ENCODE data around the gene HDGFL2. TPM values are rescaled to one million over a fixed set of nuclear protein-coding genes. Genes with fewer than 3 reads are reported as not detected.

HDGFL2 gene
- total RNA-seq, 1 donor from 2014 or later, result 79.8 TPM

- H3K9me3 ChIP-seq (ENCODE audit: insufficient read depth, low read depth, low read length), result peaks cover 3% of the 10 kb centered on the region
- H3K27me3 ChIP-seq (ENCODE audit: insufficient read depth, low read length), result peaks cover 13% of the 10 kb centered on the region
- H3K79me2 ChIP-seq (ENCODE audit: insufficient read depth, low read length), result no peaks in the 10 kb centered on the region
- TF ChIP-seq EZH2 (IDR thresholded peaks at IDR 0.05; ENCODE audit: insufficient read depth, low read length), result no peak
- H3K9ac ChIP-seq (ENCODE audit: low read length), result no peak overlapping the region
- no peaks in the 10 kb centered on the region for H4K20me1 ChIP-seq (ENCODE audit: insufficient read depth, low read length)
- H3K4me2 ChIP-seq (ENCODE audit: low read length), result no peak overlapping the region
- H3K4me1 Mint-ChIP-seq (ENCODE audit: low read depth, unreplicated experiment), result no peaks in the 10 kb centered on the region
- no peak overlapping the region for H3K27ac Mint-ChIP-seq (ENCODE audit: unreplicated experiment)
- DNase-seq (ENCODE audit: low read depth) (no peak), FAIRE-seq (no peak)
- no peak overlapping the region for H3K4me3 ChIP-seq (ENCODE audit: insufficient read depth, low read depth, low read length)
- H2AFZ ChIP-seq (ENCODE audit: low read depth, low read length), result no peak overlapping the region
- H3K27ac ChIP-seq (ENCODE audit: low read depth, low read length), result no peak overlapping the region
- H3K9me3 Mint-ChIP-seq (ENCODE audit: unreplicated experiment), result no peaks in the 10 kb centered on the region
- H3K36me3 Mint-ChIP-seq (ENCODE audit: low read depth, unreplicated experiment), result no peaks in the 10 kb centered on the region
- no peaks in the 10 kb centered on the region for H3K36me3 ChIP-seq (ENCODE audit: insufficient read depth, low read length)
- no peak overlapping the region for H3K4me3 Mint-ChIP-seq (ENCODE audit: unreplicated experiment)
- peaks cover 2% of the 10 kb centered on the region for H3K4me1 ChIP-seq (ENCODE audit: insufficient read depth, low read length)
- H3K27me3 Mint-ChIP-seq (ENCODE audit: low read depth, unreplicated experiment), result peaks cover 46% of the 10 kb centered on the region
These were observed 64.7 kb downstream of the HDGFL2 start for GRCh38 chr19:4536798-4537197.

- no peak overlapping the region for H3K4me2 ChIP-seq (ENCODE audit: low read length)
- Mint-ChIP-seq H3K4me1 (ENCODE audit: low read depth, unreplicated experiment) (no peaks in the 10 kb centered on the region), H3K27ac (ENCODE audit: unreplicated experiment) (no peak overlapping the region), H3K4me3 (ENCODE audit: unreplicated experiment) (no peak overlapping the region), H3K27me3 (ENCODE audit: low read depth, unreplicated experiment) (peaks cover 46% of the 10 kb centered on the region), H3K36me3 (ENCODE audit: low read depth, unreplicated experiment) (no peaks in the 10 kb centered on the region), H3K9me3 (ENCODE audit: unreplicated experiment) (no peaks in the 10 kb centered on the region)
- H4K20me1 ChIP-seq (ENCODE audit: insufficient read depth, low read length), result no peaks in the 10 kb centered on the region
- H3K36me3 ChIP-seq (ENCODE audit: insufficient read depth, low read length), result no peaks in the 10 kb centered on the region
- peaks cover 13% of the 10 kb centered on the region for H3K27me3 ChIP-seq (ENCODE audit: insufficient read depth, low read length)
- H2AFZ ChIP-seq (ENCODE audit: low read depth, low read length), result no peak overlapping the region
- DNase-seq (ENCODE audit: low read depth) (no peak), FAIRE-seq (no peak)
- H3K9me3 ChIP-seq (ENCODE audit: insufficient read depth, low read depth, low read length), result peaks cover 3% of the 10 kb centered on the region
- H3K27ac ChIP-seq (ENCODE audit: low read depth, low read length), result no peak overlapping the region
- TF ChIP-seq EZH2 (IDR thresholded peaks at IDR 0.05; ENCODE audit: insufficient read depth, low read length) (no peak), CTCF (IDR thresholded peaks at IDR 0.05; ENCODE audit: insufficient read depth, low read depth, low read length) (no peak)
- peaks cover 2% of the 10 kb centered on the region for H3K4me1 ChIP-seq (ENCODE audit: insufficient read depth, low read length)
- H3K4me3 ChIP-seq (ENCODE audit: insufficient read depth, low read depth, low read length), result no peak overlapping the region
- no peaks in the 10 kb centered on the region for H3K79me2 ChIP-seq (ENCODE audit: insufficient read depth, low read length)
- H3K9ac ChIP-seq (ENCODE audit: low read length), result no peak overlapping the region
These were observed 66.0 kb downstream of the HDGFL2 start for GRCh38 chr19:4537953-4538600.

GRCh38 chr19:4538601-4538954, 66.5 kb downstream of the HDGFL2 start:
- peaks cover 13% of the 10 kb centered on the region for H3K27me3 ChIP-seq (ENCODE audit: insufficient read depth, low read length)
- FAIRE-seq, result no peak
- TF ChIP-seq EZH2 (IDR thresholded peaks at IDR 0.05; ENCODE audit: insufficient read depth, low read length), result no peak
- H2AFZ ChIP-seq (ENCODE audit: low read depth, low read length), result no peak overlapping the region
- H3K4me3 Mint-ChIP-seq (ENCODE audit: unreplicated experiment), result no peak overlapping the region
- no peak overlapping the region for H3K9ac ChIP-seq (ENCODE audit: low read length)
- H3K36me3 ChIP-seq (ENCODE audit: insufficient read depth, low read length), result no peaks in the 10 kb centered on the region
- H3K4me1 Mint-ChIP-seq (ENCODE audit: low read depth, unreplicated experiment), result no peaks in the 10 kb centered on the region
- no peaks in the 10 kb centered on the region for H4K20me1 ChIP-seq (ENCODE audit: insufficient read depth, low read length)
- DNase-seq (ENCODE audit: low read depth), result no peak
- H3K9me3 Mint-ChIP-seq (ENCODE audit: unreplicated experiment), result no peaks in the 10 kb centered on the region
- no peaks in the 10 kb centered on the region for H3K36me3 Mint-ChIP-seq (ENCODE audit: low read depth, unreplicated experiment)
- no peak overlapping the region for H3K4me3 ChIP-seq (ENCODE audit: insufficient read depth, low read depth, low read length)
- H3K27ac Mint-ChIP-seq (ENCODE audit: unreplicated experiment), result no peak overlapping the region
- no peak overlapping the region for H3K27ac ChIP-seq (ENCODE audit: low read depth, low read length)
- H3K27me3 Mint-ChIP-seq (ENCODE audit: low read depth, unreplicated experiment), result peaks cover 42% of the 10 kb centered on the region
- peaks cover 3% of the 10 kb centered on the region for H3K9me3 ChIP-seq (ENCODE audit: insufficient read depth, low read depth, low read length)
- H3K79me2 ChIP-seq (ENCODE audit: insufficient read depth, low read length), result no peaks in the 10 kb centered on the region
- H3K4me1 ChIP-seq (ENCODE audit: insufficient read depth, low read length), result peaks cover 2% of the 10 kb centered on the region
- no peak overlapping the region for H3K4me2 ChIP-seq (ENCODE audit: low read length)
